Right cardiac atrium (tissue), 5 donors: Measurements from ENCODE around the gene TEX11. TPM values are rescaled to one million over a fixed set of nuclear protein-coding genes. Genes with fewer than 3 reads are reported as not detected.
"Not testable (repeated sequence)": the region's sequence is repeated elsewhere in the genome, so short reads cannot be mapped to it uniquely, and the experiment has no call there.

Source experiments
- ATAC-seq, 2 donors: fragments of 200-7000 bp; cut with Tn5 transposase; one replicate each; pipeline versions ENCODE4 v1.8.0 to v1.9.1; 2020; ENCODE audit warnings: moderate library complexity in 2 of 2, mild to moderate bottlenecking in 1 of 2
- DNase-seq, 3 donors: peaks; one replicate each; pipeline ENCODE4 v3.0.0-alpha.2; 2020
- H3K27ac ChIP-seq: one replicate; pipeline ENCODE4 v1.5.1; 2013; ENCODE audit warnings: mild to moderate bottlenecking, low read length, control low read depth, moderate library complexity
- H3K27me3 ChIP-seq: one replicate; pipeline ENCODE4 v1.6.1; 2013; ENCODE audit not compliant: control insufficient read depth, insufficient read depth
- H3K4me1 ChIP-seq: one replicate; pipeline ENCODE4 v1.6.1; 2013; ENCODE audit warnings: low read length; ENCODE audit not compliant: control insufficient read depth, insufficient read depth
- H3K4me3 ChIP-seq: one replicate; pipeline ENCODE4 v1.5.1; 2013; ENCODE audit warnings: low read length, control low read depth
- H3K9me3 ChIP-seq: one replicate; pipeline ENCODE4 v1.6.1; 2013; ENCODE audit warnings: low read length; ENCODE audit not compliant: control insufficient read depth
- WGBS: extraction: QIAGEN DNeasy Blood & Tissue Kit; methylation state at CpG from one replicate; pipeline ENCODE4 v1.1.7; 2013; 5-methylcytosine and 5-hydroxymethylcytosine counted together
- intact Hi-C, 4 donors: fragments of 100-400 bp; cut with DNase I; formaldehyde crosslinking; loops; one replicate each; pipeline versions ENCODE4 v1.11.0 to v1.14.0; 2022 to 2023
- polyA plus RNA-seq: library from polyadenylated mRNA; stranded (reverse); fragments of 200-250 nt; gene quantifications from one replicate; pipeline ENCODE4 v1.2.3, GENCODE V29; 2013
- total RNA-seq, 4 donors: library from RNA; stranded (reverse); fragmentation: NEBNext Ultra II Directional; extraction: Animal tissue kit (Norgen Biotek cat#: 25700); gene quantifications; one replicate each; pipeline ENCODE4 v1.2.1, GENCODE V29; 2021
- donor health status: healthy with polysubstance abuse.
- donor health status: DM: no; HTN: yes; CAD: no.
- donor health status: DM: no; HTN: no; CAD: no.
- donor health status: DM: no; HTN: yes; CAD: no; lungs with severe emphysema.
- donor health status: DM: yes; HTN: yes; CAD: no.

TEX11 gene
- total and polyA plus RNA-seq, 5 donors: 0.09 to 0.25 TPM; not detected in 3

DNA sequence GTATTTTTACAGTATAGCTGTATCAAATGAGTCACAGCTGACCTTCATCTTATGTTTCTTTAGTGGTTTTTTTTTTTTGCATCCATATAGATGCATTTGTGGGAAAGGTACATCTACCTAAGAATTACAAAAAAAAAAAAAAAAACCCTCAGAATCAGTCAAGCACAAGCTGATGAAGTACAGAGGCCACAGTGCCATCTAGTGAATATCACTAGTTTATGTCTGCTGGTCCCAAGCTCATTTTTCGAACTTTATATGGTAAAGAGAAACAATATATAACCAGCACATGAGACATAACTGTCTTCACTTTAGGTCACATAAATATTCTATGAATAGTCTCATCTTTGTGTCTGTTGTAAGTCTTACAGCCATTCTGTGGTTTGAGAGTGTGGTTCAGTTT, 243.8 kb downstream of the TEX11 start:
- DNase-seq (no peak), ATAC-seq (no peak)
- WGBS: 5% methylated on average over 1 of the region's 1 CpG
- no peak overlapping the region for H3K27ac ChIP-seq
- no peaks in the 10 kb centered on the region for H3K27me3 ChIP-seq
- no peaks in the 10 kb centered on the region for H3K9me3 ChIP-seq
- no peak overlapping the region for H3K4me3 ChIP-seq
- intact Hi-C loops: loop anchor here in 1 of 4 donors (10.0 kb wide), 1 partner anchor 210 kb away; no protein-coding TSS in a partner anchor
- H3K4me1 ChIP-seq: no peaks in the 10 kb centered on the region

DNA sequence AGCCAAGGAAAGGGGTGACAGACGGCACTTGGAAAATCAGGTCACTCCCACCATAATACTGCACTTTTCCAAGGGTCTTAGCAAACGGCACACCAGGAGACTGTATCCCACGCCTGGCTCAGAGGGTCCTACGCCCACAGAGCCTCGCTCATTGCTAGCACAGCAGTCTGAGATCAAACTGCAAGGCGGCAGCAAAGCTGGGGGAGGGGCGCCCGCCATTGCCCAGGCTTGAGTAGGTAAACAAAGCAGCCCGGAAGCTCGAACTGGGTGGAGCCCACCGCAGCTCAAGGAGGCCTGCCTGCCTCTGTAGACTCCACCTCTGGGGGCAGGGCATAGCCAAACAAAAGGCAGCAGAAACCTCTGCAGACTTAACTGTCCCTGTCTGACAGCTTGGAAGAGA, 247.4 kb downstream of the TEX11 start:
- not testable (repeated sequence) for H3K9me3 ChIP-seq, H3K4me1 ChIP-seq, H3K27ac ChIP-seq, H3K27me3 ChIP-seq, DNase-seq, ATAC-seq, H3K4me3 ChIP-seq
- intact Hi-C loops: loop anchor here in 1 of 4 donors (10.0 kb wide), 1 partner anchor 206 kb away; no protein-coding TSS in a partner anchor
- 56% methylated on average over 10 of the region's 11 CpGs for WGBS

DNA sequence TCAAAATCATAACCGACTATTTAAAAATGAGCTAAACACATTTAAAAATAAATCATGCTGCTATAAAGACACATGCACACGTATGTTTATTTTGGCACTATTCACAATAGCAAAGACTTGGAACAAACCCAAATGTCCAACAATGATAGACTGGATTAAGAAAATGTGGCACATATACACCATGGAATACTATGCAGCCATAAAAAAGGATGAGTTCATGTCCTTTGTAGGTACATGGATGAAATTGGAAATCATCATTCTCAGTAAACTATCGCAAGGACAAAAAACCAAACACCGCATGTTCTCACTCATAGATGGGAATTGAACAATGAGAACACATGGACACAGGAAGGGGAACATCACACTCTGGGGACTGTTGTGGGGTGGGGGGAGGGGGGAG, 251.0 kb downstream of the TEX11 start:
- H3K27ac ChIP-seq, intact Hi-C loops, H3K9me3 ChIP-seq, ATAC-seq, H3K27me3 ChIP-seq, H3K4me1 ChIP-seq, H3K4me3 ChIP-seq, DNase-seq: not testable (repeated sequence)
- 69% methylated on average over 2 of the region's 4 CpGs for WGBS

- 76% methylated on average over 4 of the region's 4 CpGs for WGBS
- ATAC-seq (no peak), DNase-seq (no peak)
- Histone ChIP-seq H3K4me1 (no peaks in the 10 kb centered on the region), H3K4me3 (no peak overlapping the region), H3K9me3 (no peaks in the 10 kb centered on the region), H3K27ac (no peak overlapping the region), H3K27me3 (no peaks in the 10 kb centered on the region)
- intact Hi-C loops: no loop called here
These were observed 252.2 kb downstream of the TEX11 start for GRCh38 chrX:70656304-70656703.

DNA sequence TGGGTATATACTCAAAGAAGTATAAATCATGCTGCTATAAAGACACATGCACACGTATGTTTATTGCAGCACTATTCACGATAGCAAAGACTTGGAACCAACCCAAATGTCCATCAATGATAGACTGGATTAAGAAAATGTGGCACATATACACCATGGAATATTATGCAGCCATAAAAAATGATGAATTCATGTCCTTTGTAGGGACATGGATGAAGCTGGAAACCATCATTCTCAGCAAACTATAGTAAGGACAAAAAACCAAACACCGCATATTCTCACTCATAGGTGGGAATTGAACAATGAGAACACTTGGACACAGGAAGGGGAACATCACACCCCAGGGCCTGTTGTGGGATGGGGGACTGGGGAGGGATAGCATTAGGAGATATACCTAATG, 260.6 kb downstream of the TEX11 start:
- intact Hi-C loops, H3K9me3 ChIP-seq, H3K4me3 ChIP-seq, H3K27ac ChIP-seq, DNase-seq, H3K27me3 ChIP-seq, ATAC-seq, H3K4me1 ChIP-seq: not testable (repeated sequence)
- WGBS: 92% methylated on average over 3 of the region's 3 CpGs

GRCh38 chrX:70636218-70636617, 272.3 kb downstream of the TEX11 start:
- 68% methylated on average over 1 of the region's 1 CpG for WGBS
- ATAC-seq: no peak
- intact Hi-C loops: no loop called here
- Histone ChIP-seq H3K27me3 (no peaks in the 10 kb centered on the region), H3K4me1 (no peaks in the 10 kb centered on the region), H3K9me3 (no peaks in the 10 kb centered on the region), H3K27ac (no peak overlapping the region), H3K4me3 (no peak overlapping the region)
- DNase-seq: peak in 1 of 3 donors; percentile 31

DNA sequence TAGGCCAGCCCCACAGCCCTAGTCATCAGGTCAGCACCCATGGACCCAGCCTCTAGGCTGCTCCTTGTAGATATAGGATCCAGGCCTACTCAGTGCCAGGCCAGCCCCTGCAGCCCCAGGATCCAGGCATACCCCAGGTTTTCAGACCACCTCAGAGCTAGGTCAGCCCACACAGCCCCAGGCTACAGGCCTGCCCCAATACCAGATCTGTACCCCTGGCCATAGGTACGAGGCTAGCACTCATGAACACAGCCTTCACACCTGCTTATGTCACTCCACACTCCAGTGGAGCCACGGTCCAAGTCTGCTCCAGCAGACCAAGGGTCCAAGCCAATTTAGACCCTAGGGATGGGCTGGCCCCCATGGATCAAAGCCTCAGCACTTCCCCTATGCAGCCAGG, 272.8 kb downstream of the TEX11 start:
- H3K9me3 ChIP-seq: no peaks in the 10 kb centered on the region
- WGBS: 74% methylated on average over 2 of the region's 2 CpGs
- H3K27me3 ChIP-seq: no peaks in the 10 kb centered on the region
- H3K4me3 ChIP-seq: no peak overlapping the region
- ATAC-seq (no peak), DNase-seq (no peak)
- intact Hi-C loops: no loop called here
- no peaks in the 10 kb centered on the region for H3K4me1 ChIP-seq
- no peak overlapping the region for H3K27ac ChIP-seq

GRCh38 chrX:70635227-70635626, 273.3 kb downstream of the TEX11 start:
- intact Hi-C loops: no loop called here
- no peak overlapping the region for H3K4me3 ChIP-seq
- DNase-seq: peak in 1 of 3 donors; percentile 28
- H3K27me3 ChIP-seq: no peaks in the 10 kb centered on the region
- no peaks in the 10 kb centered on the region for H3K9me3 ChIP-seq
- no peaks in the 10 kb centered on the region for H3K4me1 ChIP-seq
- 81% methylated on average over 4 of the region's 4 CpGs for WGBS
- no peak overlapping the region for H3K27ac ChIP-seq
- ATAC-seq: no peak

DNA sequence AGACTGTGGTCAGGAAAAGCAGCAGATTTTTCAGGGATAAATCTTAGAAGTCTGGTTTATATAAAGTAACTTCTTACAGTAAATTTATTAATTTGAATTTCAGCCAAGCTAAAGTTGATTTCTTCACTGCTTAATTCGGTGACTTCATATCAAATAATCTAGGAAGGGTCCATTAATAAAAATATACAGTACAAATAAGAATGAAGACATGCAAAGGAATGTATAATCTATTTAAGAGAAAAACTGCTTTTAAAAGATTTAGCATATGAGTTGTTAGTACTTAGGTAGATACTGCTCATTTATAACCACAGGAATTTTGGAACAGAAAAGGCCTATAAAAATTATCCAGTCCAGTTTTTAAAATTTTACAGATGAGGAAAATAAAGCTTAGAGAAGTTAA, 286.8 kb downstream of the TEX11 start:
- no peaks in the 10 kb centered on the region for H3K4me1 ChIP-seq
- intact Hi-C loops: no loop called here
- DNase-seq (no peak), ATAC-seq (no peak)
- no peaks in the 10 kb centered on the region for H3K9me3 ChIP-seq
- no peak overlapping the region for H3K4me3 ChIP-seq
- no peak overlapping the region for H3K27ac ChIP-seq
- 64% methylated on average over 1 of the region's 1 CpG for WGBS
- H3K27me3 ChIP-seq: no peaks in the 10 kb centered on the region

DNA sequence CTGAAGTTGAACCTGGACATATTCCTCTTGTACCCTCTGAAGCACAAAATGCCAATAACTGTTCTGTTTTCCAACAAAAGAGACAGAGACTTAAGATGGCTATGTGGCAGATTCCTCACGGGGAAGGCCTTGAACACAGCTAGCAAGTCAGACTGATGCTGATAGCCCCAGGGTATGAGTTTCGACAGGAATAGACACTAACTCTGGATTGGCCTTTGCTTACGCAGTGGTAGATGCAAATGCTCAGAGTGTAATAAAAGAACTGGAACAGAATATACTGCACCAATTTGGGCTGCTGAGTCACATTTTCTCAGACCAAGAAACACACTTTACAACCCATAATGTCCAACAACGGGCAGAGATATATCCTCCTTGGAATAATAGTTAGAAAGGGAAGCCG, 290.0 kb downstream of the TEX11 start:
- ATAC-seq (no peak), DNase-seq (no peak)
- H3K9me3 ChIP-seq: no peaks in the 10 kb centered on the region
- H3K4me1 ChIP-seq: no peaks in the 10 kb centered on the region
- 93% methylated on average over 5 of the region's 5 CpGs for WGBS
- H3K27me3 ChIP-seq: no peaks in the 10 kb centered on the region
- H3K4me3 ChIP-seq: no peak overlapping the region
- intact Hi-C loops: no loop called here
- H3K27ac ChIP-seq: no peak overlapping the region

DNA sequence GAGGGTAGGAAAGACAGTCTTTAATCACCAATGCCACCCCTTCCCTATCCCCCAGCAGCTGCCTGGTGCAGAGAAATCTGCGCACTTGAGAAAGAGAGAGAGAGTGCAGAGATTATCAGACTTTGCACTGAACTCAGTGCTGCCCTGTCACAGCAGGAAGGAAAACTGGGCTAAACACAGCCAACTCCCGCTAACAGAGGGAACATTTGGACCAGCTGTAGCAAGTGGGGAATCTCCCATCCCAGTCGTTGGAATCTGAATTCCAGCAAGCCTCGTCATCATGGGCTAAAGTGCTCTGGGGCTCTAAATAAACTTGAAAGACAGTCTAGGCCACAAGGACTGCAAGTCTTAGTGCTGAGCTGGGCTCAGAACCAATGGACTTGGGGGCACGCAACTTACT, 295.2 kb downstream of the TEX11 start:
- no peaks in the 10 kb centered on the region for H3K4me1 ChIP-seq
- no peak overlapping the region for H3K4me3 ChIP-seq
- intact Hi-C loops: no loop called here
- 44% methylated on average over 5 of the region's 5 CpGs for WGBS
- H3K9me3 ChIP-seq: no peaks in the 10 kb centered on the region
- H3K27me3 ChIP-seq: no peaks in the 10 kb centered on the region
- peak in 1 of 2 donors; percentile 68 for ATAC-seq
- DNase-seq: no peak
- no peak overlapping the region for H3K27ac ChIP-seq

DNA sequence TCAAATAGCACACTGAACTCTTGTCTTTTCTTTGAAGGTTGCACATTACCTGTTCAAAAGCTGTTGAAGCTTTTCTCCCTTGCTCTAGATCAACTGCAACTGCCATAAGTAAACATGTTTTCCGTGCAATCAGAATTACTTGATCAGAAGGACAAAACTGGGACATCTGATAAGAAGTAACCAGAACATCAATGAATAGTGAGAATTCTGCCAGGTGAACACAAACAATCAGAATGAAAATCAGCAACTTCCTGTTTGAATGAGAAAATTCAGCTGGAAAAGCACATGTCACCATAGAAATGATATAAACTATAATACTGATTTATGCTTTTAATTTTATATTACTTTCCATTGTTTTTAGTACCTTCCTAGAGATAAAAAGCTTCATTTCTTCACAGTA, 303.2 kb downstream of the TEX11 start:
- no peaks in the 10 kb centered on the region for H3K4me1 ChIP-seq
- WGBS: 73% methylated on average over 1 of the region's 1 CpG
- H3K4me3 ChIP-seq: no peak overlapping the region
- intact Hi-C loops: no loop called here
- no peaks in the 10 kb centered on the region for H3K27me3 ChIP-seq
- DNase-seq (no peak), ATAC-seq (no peak)
- no peaks in the 10 kb centered on the region for H3K9me3 ChIP-seq
- no peak overlapping the region for H3K27ac ChIP-seq
